K562 (cell line): Measurements from ENCODE around the gene NDUFV3. TPM values are rescaled to one million over a fixed set of nuclear protein-coding genes. Genes with fewer than 3 reads are reported as not detected.

Experiments
- ARID1B ChIP-seq: fragments of 450-650 bp; IDR thresholded peaks from 2 replicates; pipeline ENCODE4 v1.6.1; 2016; ENCODE audit warnings: antibody characterized with exemption, mild to moderate bottlenecking, inconsistent platforms
- CREB3L1 ChIP-seq: fragments of 450-650 bp; IDR thresholded peaks from 2 replicates; pipeline ENCODE4 v1.6.1; 2014; ENCODE audit warnings: low read depth, mild to moderate bottlenecking, moderate library complexity, borderline replicate concordance
- CREB5 ChIP-seq: fragments of 250-450 bp; sonication (Bioruptor Pico); IDR thresholded peaks from 2 replicates; pipeline ENCODE4 v1.5.0; 2020; ENCODE audit warnings: mild to moderate bottlenecking
- DACH1 ChIP-seq: fragments of 450-650 bp; IDR thresholded peaks from 2 replicates; pipeline ENCODE4 v1.6.1; 2018; ENCODE audit not compliant: partially characterized antibody
- FOSL1 ChIP-seq: fragments of 200-800 bp; sonication (Bioruptor generic); conservative IDR thresholded peaks from 2 replicates; pipeline ENCODE4 v1.6.1; 2016; ENCODE audit warnings: missing genetic modification characterization, missing compliant biosample characterization
- GATAD2A ChIP-seq: fragments of 450-650 bp; IDR thresholded peaks from 2 replicates; pipeline ENCODE4 v1.6.1; 2017
- GTF3C2 ChIP-seq: IDR thresholded peaks from 3 replicates; pipeline ENCODE4 v1.6.1; 2011; ENCODE audit warnings: borderline replicate concordance, mild to moderate bottlenecking, moderate library complexity; ENCODE audit not compliant: insufficient read length; ENCODE audit errors: extremely low read depth
- HNRNPLL ChIP-seq: fragments of 200-400 bp; formaldehyde crosslinking; IDR thresholded peaks from 2 replicates; pipeline ENCODE4 v1.6.1; 2017; ENCODE audit warnings: low read length, low read depth, mild to moderate bottlenecking; ENCODE audit not compliant: poor library complexity, severe bottlenecking
- NRF1 ChIP-seq, 2 experiments: fragments of 450-650 bp; IDR thresholded peaks in 1 of 2; conservative IDR thresholded peaks in 1 of 2; 2 replicates each; pipeline ENCODE4 v1.6.1; 2014; ENCODE audit warnings: mild to moderate bottlenecking in 2 of 2
- PHTF2 ChIP-seq: fragments of 250-450 bp; sonication (Bioruptor Pico); IDR thresholded peaks from 2 replicates; pipeline ENCODE4 v1.5.0; 2021; ENCODE audit warnings: mild to moderate bottlenecking
- SIX5 ChIP-seq, 2 experiments: IDR thresholded peaks; 2 replicates each; pipeline ENCODE4 v1.6.1; 2011; ENCODE audit warnings: low read length in 2 of 2, borderline replicate concordance in 1 of 2, low read depth in 1 of 2, mild to moderate bottlenecking in 1 of 2, moderate library complexity in 1 of 2; ENCODE audit not compliant: insufficient read depth in 1 of 2
- SMC3 ChIP-seq: conservative IDR thresholded peaks from 2 replicates; pipeline ENCODE4 v1.6.1; 2011; ENCODE audit warnings: low read depth, low read length, improper control_type of control experiment; ENCODE audit not compliant: insufficient read depth
- TFE3 ChIP-seq: fragments of 450-650 bp; formaldehyde crosslinking; IDR thresholded peaks from 2 replicates; pipeline ENCODE4 v1.4.0; 2020; ENCODE audit warnings: mild to moderate bottlenecking, mixed read lengths
- XRCC5 ChIP-seq: fragments of 200-400 bp; formaldehyde crosslinking; IDR thresholded peaks from 2 replicates; pipeline ENCODE4 v1.6.1; 2017; ENCODE audit warnings: low read depth, mild to moderate bottlenecking, low read length
- ZFP36 ChIP-seq: fragments of 150-350 bp; IDR thresholded peaks from 2 replicates; pipeline ENCODE4 v1.6.1; 2018; ENCODE audit warnings: low read length, low read depth; ENCODE audit not compliant: partially characterized antibody
- ZFX ChIP-seq: sonication (generic); formaldehyde crosslinking; IDR thresholded peaks from 2 replicates; pipeline ENCODE4 v1.8.0; 2022; ENCODE audit warnings: mild to moderate bottlenecking, missing genetic modification reagents, moderate library complexity
- ZNF140 ChIP-seq: fragments of 250-450 bp; sonication (Bioruptor Pico); IDR thresholded peaks from 2 replicates; pipeline ENCODE4 v1.8.0; 2021; ENCODE audit warnings: moderate library complexity, mild to moderate bottlenecking, inconsistent platforms
- ZNF217 ChIP-seq: sonication (generic); formaldehyde crosslinking; IDR thresholded peaks from 2 replicates; pipeline ENCODE4 v1.8.0; 2022; ENCODE audit warnings: mild to moderate bottlenecking, missing genetic modification reagents
- ZNF23 ChIP-seq: fragments of 250-450 bp; sonication (Bioruptor Pico); IDR thresholded peaks from 2 replicates; pipeline ENCODE4 v1.4.0; 2020; ENCODE audit warnings: mild to moderate bottlenecking
- ZNF445 ChIP-seq: fragments of 250-450 bp; sonication (Bioruptor Pico); IDR thresholded peaks from 2 replicates; pipeline ENCODE4 v1.4.0; 2020; ENCODE audit warnings: low read depth, mild to moderate bottlenecking, moderate library complexity
- ZNF830 ChIP-seq: fragments of 250-450 bp; sonication (Bioruptor Pico); IDR thresholded peaks from 2 replicates; pipeline ENCODE4 v1.5.0; 2021; ENCODE audit warnings: mild to moderate bottlenecking
- polyA plus RNA-seq, 8 experiments: library from polyadenylated mRNA; depleted of rRNA in 4 of 8; stranded (reverse) in 5 of 8; unstranded in 3 of 8; fragments of >200 nt; fragmentation: Nextera tagmentation in 2 of 8; fragmentation: Illumina TruSeq in 1 of 8; extraction: Ambion mirVana in 2 of 8; extraction: Trizol in 1 of 8; gene quantifications; 2 replicates each; pipeline versions ENCODE4 v1.2.1 to v1.2.3, GENCODE V29; 2011 to 2014; ENCODE audit warnings: inconsistent platforms in 1 of 8, missing spikeins in 1 of 8
- total RNA-seq, 7 experiments: library from RNA; depleted of rRNA in 6 of 7; stranded (reverse); fragments of >200 nt in 6 of 7; fragmentation: Illumina TruSeq in 2 of 7; extraction: Trizol in 2 of 7; gene quantifications; 2 replicates each; pipeline versions ENCODE4 v1.2.1 to v1.2.3, GENCODE V29; 2011 to 2021; ENCODE audit warnings: low replicate concordance in 1 of 7

The NDUFV3 gene
- total and polyA plus RNA-seq, 9 of the 15 experiments (the other 6 are each of a cell fraction or from before 2014, with no cell fraction given), result 19.1 to 87.8 (median 74.3) TPM

GRCh38 chr21:42850866-42851391 is 42.2 kb upstream of the NDUFV3 start (continued):
- no peak for TF ChIP-seq FOSL1 (tag)
- 0 out of 2 replicates have a peak, but pooled peaks have one; percentile 23 for TF ChIP-seq SMC3
- no peak for TF ChIP-seq ZNF140
- no peak for TF ChIP-seq GTF3C2
- 0 out of 2 replicates have a peak, but pooled peaks have one; percentile 15 for TF ChIP-seq ZFX
- no peak for TF ChIP-seq GATAD2A
- TF ChIP-seq HNRNPLL, result no peak
- no peak for TF ChIP-seq ZNF830 (CRISPR knock-in tag)
- no peak for TF ChIP-seq XRCC5
- TF ChIP-seq ZFP36, result no peak
- no peak for TF ChIP-seq TFE3
- TF ChIP-seq CREB3L1, result no peak
- TF ChIP-seq DACH1, result no peak
- TF ChIP-seq NRF1 (conservative IDR thresholded peaks at IDR 0.05 in 1 of 2, IDR thresholded peaks at IDR 0.05 in 1 of 2), result no peak
- TF ChIP-seq PHTF2 (CRISPR knock-in tag), result no peak
- TF ChIP-seq CREB5 (CRISPR knock-in tag), result no peak
- TF ChIP-seq ARID1B, result no peak
- TF ChIP-seq SIX5 (IDR thresholded peaks at IDR 0.05; ENCODE audit: borderline replicate concordance in 1 of 2, insufficient read depth in 1 of 2, low read depth in 1 of 2, low read length in 2 of 2), result no peak
- no peak for TF ChIP-seq ZNF23 (CRISPR knock-in tag)
- TF ChIP-seq ZNF445 (CRISPR knock-in tag), result no peak
- TF ChIP-seq ZNF217 (CRISPR knock-in tag), result no peak
